GM20000 (cell line): ENCODE data around the gene KIF21B.
A peak's percentile ranks its signal among the peaks of the same experiment; 100 is the strongest.

Experiments
- DNase-seq: peaks from one replicate; pipeline ENCODE4 v3.0.0; 2012; ENCODE audit warnings: low spot score
- TF ChIP-seq, protein P1 (sequence below): IDR thresholded peaks from 2 replicates; pipeline ENCODE4 v1.5.1; 2012; ENCODE audit warnings: mild to moderate bottlenecking, control low read depth; ENCODE audit errors: extremely low read depth, missing control alignments

Gene KIF21B

DNA sequence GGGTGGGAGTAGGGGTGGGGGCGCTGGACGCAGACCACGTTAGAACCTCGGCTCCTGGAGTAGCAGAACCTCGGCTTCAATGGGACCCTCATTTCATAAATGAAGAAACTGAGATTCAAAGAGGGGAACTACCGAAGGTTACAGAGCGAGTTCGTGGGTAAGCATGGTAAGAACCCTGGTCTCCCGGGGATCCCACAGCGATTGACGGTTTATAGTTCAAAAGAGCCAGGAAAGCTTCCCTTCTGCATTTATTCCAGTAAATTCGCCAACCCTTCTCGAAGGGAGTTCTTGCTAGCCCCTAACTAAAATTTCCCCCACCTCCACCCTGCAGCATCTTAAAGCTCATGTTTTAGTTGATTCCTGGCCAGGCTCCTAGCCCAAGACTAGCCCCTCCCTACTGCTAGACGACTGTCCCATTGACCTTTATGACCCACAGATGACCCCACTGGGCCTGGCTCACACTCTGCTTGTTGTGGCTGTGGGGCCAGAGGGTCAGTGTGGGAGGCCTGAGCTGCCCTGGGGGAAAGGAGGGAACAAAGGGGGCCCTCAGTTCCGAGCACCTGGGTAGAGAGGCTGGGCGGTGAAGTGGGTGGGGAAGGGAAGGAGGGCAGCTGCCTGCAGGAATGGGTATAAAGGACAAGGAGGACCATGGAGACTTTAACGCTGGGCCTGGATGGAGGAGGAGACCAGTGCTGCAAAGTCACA is 558 bp upstream of the KIF21B start:
- no peak for DNase-seq
- TF ChIP-seq, protein P1, sequence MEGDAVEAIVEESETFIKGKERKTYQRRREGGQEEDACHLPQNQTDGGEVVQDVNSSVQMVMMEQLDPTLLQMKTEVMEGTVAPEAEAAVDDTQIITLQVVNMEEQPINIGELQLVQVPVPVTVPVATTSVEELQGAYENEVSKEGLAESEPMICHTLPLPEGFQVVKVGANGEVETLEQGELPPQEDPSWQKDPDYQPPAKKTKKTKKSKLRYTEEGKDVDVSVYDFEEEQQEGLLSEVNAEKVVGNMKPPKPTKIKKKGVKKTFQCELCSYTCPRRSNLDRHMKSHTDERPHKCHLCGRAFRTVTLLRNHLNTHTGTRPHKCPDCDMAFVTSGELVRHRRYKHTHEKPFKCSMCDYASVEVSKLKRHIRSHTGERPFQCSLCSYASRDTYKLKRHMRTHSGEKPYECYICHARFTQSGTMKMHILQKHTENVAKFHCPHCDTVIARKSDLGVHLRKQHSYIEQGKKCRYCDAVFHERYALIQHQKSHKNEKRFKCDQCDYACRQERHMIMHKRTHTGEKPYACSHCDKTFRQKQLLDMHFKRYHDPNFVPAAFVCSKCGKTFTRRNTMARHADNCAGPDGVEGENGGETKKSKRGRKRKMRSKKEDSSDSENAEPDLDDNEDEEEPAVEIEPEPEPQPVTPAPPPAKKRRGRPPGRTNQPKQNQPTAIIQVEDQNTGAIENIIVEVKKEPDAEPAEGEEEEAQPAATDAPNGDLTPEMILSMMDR, result no peak

GRCh38 chr1:201022820-201023516 is 546 bp downstream of the KIF21B start:
- TF ChIP-seq, protein P1, result peak; percentile 19
- no peak for DNase-seq

GRCh38 chr1:201022493-201022819 is 1.1 kb downstream of the KIF21B start:
- TF ChIP-seq, protein P1, result no peak
- no peak for DNase-seq

- TF ChIP-seq, protein P1, result no peak
Observed at GRCh38 chr1:201021630-201022492, 1.7 kb downstream of the KIF21B start.

GRCh38 chr1:201020721-201021629 is 2.5 kb downstream of the KIF21B start:
- DNase-seq, result no peak
- TF ChIP-seq, protein P1, result peak; percentile 17

More at GRCh38 chr1:201021630-201022492, 1.7 kb downstream of the KIF21B start:
- DNase-seq, result peak; percentile 58

GRCh38 chr1:201020040-201020591 is 3.4 kb downstream of the KIF21B start:
- TF ChIP-seq, protein P1, result no peak
- DNase-seq, result peak; percentile 60
